Measurements from ENCODE around the gene MKKS. TPM values are rescaled to one million over a fixed set of nuclear protein-coding genes. Genes with fewer than 3 reads are reported as not detected.

The MKKS gene
- total RNA-seq, 2 donors from 2014 or later = 11.4 to 13.0 TPM

DNA sequence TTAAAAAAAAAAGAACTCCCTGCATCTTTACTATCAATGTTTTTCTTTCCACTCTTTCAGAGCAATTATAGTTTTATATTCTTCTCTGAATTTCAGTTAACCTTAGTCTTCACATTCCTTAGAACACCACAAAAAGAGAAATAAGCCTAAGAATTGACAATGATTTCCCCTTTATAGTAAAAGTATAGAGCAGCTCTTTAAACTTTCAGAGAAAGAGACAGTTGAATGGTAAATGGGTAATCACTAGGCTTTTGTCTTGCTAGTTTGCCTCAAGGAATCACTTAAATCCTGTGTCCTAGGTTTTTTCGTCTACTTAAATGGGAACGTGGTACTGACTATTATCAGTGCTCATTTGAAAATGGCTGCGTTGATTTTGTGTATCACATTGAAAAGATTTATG is 32.8 kb upstream of the MKKS start:
- TF ChIP-seq, protein P1, sequence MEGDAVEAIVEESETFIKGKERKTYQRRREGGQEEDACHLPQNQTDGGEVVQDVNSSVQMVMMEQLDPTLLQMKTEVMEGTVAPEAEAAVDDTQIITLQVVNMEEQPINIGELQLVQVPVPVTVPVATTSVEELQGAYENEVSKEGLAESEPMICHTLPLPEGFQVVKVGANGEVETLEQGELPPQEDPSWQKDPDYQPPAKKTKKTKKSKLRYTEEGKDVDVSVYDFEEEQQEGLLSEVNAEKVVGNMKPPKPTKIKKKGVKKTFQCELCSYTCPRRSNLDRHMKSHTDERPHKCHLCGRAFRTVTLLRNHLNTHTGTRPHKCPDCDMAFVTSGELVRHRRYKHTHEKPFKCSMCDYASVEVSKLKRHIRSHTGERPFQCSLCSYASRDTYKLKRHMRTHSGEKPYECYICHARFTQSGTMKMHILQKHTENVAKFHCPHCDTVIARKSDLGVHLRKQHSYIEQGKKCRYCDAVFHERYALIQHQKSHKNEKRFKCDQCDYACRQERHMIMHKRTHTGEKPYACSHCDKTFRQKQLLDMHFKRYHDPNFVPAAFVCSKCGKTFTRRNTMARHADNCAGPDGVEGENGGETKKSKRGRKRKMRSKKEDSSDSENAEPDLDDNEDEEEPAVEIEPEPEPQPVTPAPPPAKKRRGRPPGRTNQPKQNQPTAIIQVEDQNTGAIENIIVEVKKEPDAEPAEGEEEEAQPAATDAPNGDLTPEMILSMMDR (IDR thresholded peaks at IDR 0.05) = no peak
- Histone ChIP-seq H3K27me3 (replicated peaks; ENCODE audit: insufficient read depth) (no peaks in the 10 kb centered on the region), H3K4me1 (ENCODE audit: control insufficient read depth in 1 of 2, low read depth in 2 of 2) (peaks cover 28 to 43% of the 10 kb centered on the region in 2 donors), H3K4me3 (peak overlapping the region; percentile 63), H3K27ac (peak overlapping the region; percentile 15 to 57), H3K36me3 (no peaks in the 10 kb centered on the region), H3K9me3 (no peaks in the 10 kb centered on the region)
- DNase-seq (ENCODE audit: low spot score) = no peak
- ATAC-seq (ENCODE audit: insufficient number of reproducible peaks, low FRiP score, low read depth) = no peak

DNA sequence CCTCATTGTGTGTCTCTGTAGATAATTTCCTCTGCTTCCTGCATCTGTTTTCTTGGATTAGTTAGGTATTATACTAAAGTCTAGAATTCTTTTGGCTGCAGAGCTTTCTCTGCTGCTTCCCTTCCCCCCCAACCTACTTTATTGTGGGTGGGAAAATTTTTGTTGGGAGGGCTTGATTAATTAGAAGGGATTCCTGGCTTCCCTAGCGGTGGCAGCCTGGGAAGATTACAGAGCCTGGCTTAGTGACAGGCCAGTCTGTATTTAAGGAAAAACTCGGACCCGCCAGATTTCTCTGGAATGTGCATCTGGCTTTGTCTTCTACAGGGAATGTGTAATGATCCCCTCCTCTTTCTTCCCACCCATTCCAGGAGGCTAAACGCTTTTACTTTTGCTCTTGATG is 32.3 kb upstream of the MKKS start:
- TF ChIP-seq, protein P1 (IDR thresholded peaks at IDR 0.05) = no peak
- DNase-seq (ENCODE audit: low spot score) (no peak), ATAC-seq (ENCODE audit: insufficient number of reproducible peaks, low FRiP score, low read depth) (no peak)
- Histone ChIP-seq H3K4me3 (peak overlapping the region; percentile 63), H3K36me3 (no peaks in the 10 kb centered on the region), H3K27me3 (replicated peaks; ENCODE audit: insufficient read depth) (no peaks in the 10 kb centered on the region), H3K9me3 (no peaks in the 10 kb centered on the region), H3K4me1 (ENCODE audit: control insufficient read depth in 1 of 2, low read depth in 2 of 2) (peaks cover 28 to 43% of the 10 kb centered on the region in 2 donors), H3K27ac (peak overlapping the region; percentile 15 to 57)

DNA sequence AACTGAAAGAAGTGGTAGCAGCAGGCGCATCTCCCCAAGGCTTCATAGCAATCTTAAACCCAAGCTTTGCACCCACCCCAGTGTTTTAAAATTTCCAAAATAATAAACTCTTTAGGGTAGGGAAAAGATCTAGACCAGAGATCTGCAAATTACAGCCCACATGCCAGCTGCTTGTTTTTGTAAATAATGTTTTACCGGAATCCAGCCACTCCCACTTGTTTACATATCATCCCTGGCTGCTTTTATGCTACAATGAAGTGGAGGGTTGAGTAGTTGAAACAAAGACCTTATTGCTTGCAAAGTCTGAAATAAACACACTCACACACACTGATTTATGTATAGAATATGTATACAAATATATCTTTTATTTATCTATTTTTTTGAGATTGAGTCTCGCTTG is 31.1 kb upstream of the MKKS start:
- Histone ChIP-seq H3K27me3 (replicated peaks; ENCODE audit: insufficient read depth) (no peaks in the 10 kb centered on the region), H3K4me3 (no peak overlapping the region), H3K9me3 (no peaks in the 10 kb centered on the region), H3K27ac (no peak overlapping the region), H3K36me3 (no peaks in the 10 kb centered on the region), H3K4me1 (ENCODE audit: control insufficient read depth in 1 of 2, low read depth in 2 of 2) (peaks cover 27 to 40% of the 10 kb centered on the region in 2 donors)
- DNase-seq (ENCODE audit: low spot score) (no peak), ATAC-seq (ENCODE audit: insufficient number of reproducible peaks, low FRiP score, low read depth) (no peak)
- TF ChIP-seq, protein P1 (IDR thresholded peaks at IDR 0.05) = no peak

DNA sequence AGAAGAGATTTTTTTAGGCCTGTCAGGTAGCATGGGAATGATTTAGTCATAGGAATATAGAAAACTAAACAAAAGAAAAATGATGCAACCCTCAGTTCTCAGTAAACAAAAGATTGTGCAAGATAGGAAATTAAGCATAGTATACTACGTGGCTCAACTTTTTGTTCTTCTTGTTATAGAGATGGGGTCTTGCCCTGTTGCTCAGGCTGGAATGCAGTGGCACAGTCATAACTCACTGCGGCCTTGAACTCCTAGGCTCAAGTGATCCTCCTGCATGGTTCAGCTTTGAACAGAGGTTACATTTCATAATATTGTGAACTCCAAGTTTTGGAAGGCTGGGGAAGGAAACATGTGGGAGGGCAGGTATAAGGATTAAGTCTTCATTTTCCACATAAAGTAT is 29.6 kb upstream of the MKKS start:
- Histone ChIP-seq H3K4me3 (no peak overlapping the region), H3K4me1 (ENCODE audit: control insufficient read depth in 1 of 2, low read depth in 2 of 2) (peaks cover 17 to 30% of the 10 kb centered on the region in 2 donors), H3K36me3 (no peaks in the 10 kb centered on the region), H3K9me3 (no peaks in the 10 kb centered on the region), H3K27ac (no peak overlapping the region), H3K27me3 (replicated peaks; ENCODE audit: insufficient read depth) (no peaks in the 10 kb centered on the region)
- no peak for DNase-seq (ENCODE audit: low spot score)
- no peak for ATAC-seq (ENCODE audit: insufficient number of reproducible peaks, low FRiP score, low read depth)
- TF ChIP-seq, protein P1 (IDR thresholded peaks at IDR 0.05) = no peak

DNA sequence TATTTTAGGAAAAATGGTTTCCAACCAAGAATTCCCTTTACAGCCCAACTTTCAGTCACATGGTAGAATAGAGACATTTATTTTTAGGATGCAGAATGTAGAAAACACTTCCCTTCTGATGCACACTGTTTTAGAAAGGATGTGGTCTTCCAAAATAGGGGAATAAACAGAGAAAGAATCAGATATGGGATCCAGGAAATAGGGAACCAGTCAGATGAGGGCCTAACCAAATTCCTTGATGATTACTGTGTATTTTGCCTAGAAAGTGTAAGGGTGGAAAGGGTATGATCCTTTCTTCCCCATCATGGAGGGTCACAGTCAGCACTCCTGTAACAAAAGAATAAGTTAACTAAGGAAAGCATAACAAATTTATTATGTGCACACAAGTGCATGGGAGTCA is 28.5 kb upstream of the MKKS start:
- Histone ChIP-seq H3K36me3 (no peaks in the 10 kb centered on the region), H3K9me3 (no peaks in the 10 kb centered on the region), H3K27ac (no peak overlapping the region), H3K4me1 (ENCODE audit: control insufficient read depth in 1 of 2, low read depth in 2 of 2) (peaks cover 10 to 19% of the 10 kb centered on the region in 2 donors), H3K4me3 (no peak overlapping the region), H3K27me3 (replicated peaks; ENCODE audit: insufficient read depth) (no peaks in the 10 kb centered on the region)
- DNase-seq (ENCODE audit: low spot score) = no peak
- TF ChIP-seq, protein P1 (IDR thresholded peaks at IDR 0.05) = no peak
- no peak for ATAC-seq (ENCODE audit: insufficient number of reproducible peaks, low FRiP score, low read depth)

Measured in thoracic aorta (tissue), 2 donors.